Kidney tubule cell (primary cell): ENCODE results near the gene WDTC1.

Source experiments
- DNase-seq: peaks from one replicate; pipeline ENCODE4 v3.0.0-alpha.2; 2018; ENCODE audit warnings: low spot score

Gene WDTC1

GRCh38 chr1:27301582-27302199 is 67.3 kb downstream of the WDTC1 start:
- DNase-seq, result no peak

- no peak for DNase-seq
Observed at GRCh38 chr1:27302612-27303011, 68.2 kb downstream of the WDTC1 start.

GRCh38 chr1:27303509-27303908 is 69.1 kb downstream of the WDTC1 start:
- no peak for DNase-seq

GRCh38 chr1:27306071-27306470 is 71.6 kb downstream of the WDTC1 start:
- DNase-seq, result no peak

- no peak for DNase-seq
Observed at GRCh38 chr1:27306892-27307761, 72.7 kb downstream of the WDTC1 start.

- no peak for DNase-seq
Observed at GRCh38 chr1:27307874-27308598, 73.6 kb downstream of the WDTC1 start.

GRCh38 chr1:27314169-27314568 is 79.7 kb downstream of the WDTC1 start:
- no peak for DNase-seq

- no peak for DNase-seq
Observed at GRCh38 chr1:27314737-27315136, 80.3 kb downstream of the WDTC1 start.

GRCh38 chr1:27316860-27317259 is 82.4 kb downstream of the WDTC1 start:
- no peak for DNase-seq

- DNase-seq, result no peak
Observed at GRCh38 chr1:27318136-27318535, 83.7 kb downstream of the WDTC1 start.

GRCh38 chr1:27318596-27318995 is 84.2 kb downstream of the WDTC1 start:
- DNase-seq, result no peak

GRCh38 chr1:27321813-27322568 is 87.6 kb downstream of the WDTC1 start, which contains the start of gene TMEM222:
TSS of gene TMEM222 (plus strand) at chr1:27322163. CDS start at chr1:27322198, 35 bp downstream.
- peak; percentile 97 for DNase-seq

GRCh38 chr1:27322569-27323240 is 88.3 kb downstream of the WDTC1 start:
- DNase-seq, result no peak

GRCh38 chr1:27325286-27325685 is 90.9 kb downstream of the WDTC1 start:
- DNase-seq, result no peak

GRCh38 chr1:27327964-27328363 is 93.5 kb downstream of the WDTC1 start:
- no peak for DNase-seq

GRCh38 chr1:27330786-27331185 is 96.4 kb downstream of the WDTC1 start:
- DNase-seq, result no peak

GRCh38 chr1:27331426-27331825 is 97.0 kb downstream of the WDTC1 start:
- no peak for DNase-seq

GRCh38 chr1:27331922-27332321 is 97.5 kb downstream of the WDTC1 start:
- no peak for DNase-seq

- peak; percentile 39 for DNase-seq
Observed at GRCh38 chr1:27332536-27333281, 98.3 kb downstream of the WDTC1 start.

GRCh38 chr1:27333717-27334279 is 99.4 kb downstream of the WDTC1 start:
- DNase-seq, result no peak
